Liver (tissue), 3 donors: ENCODE measurements around the gene EPB41L3.

ENCODE experiments used
- FOXA1 ChIP-seq: IDR thresholded peaks from 2 replicates; pipeline ENCODE4 v1.6.1; 2016; ENCODE audit warnings: antibody characterized with exemption
- GABPA ChIP-seq, 2 donors: IDR thresholded peaks in 1 of 2; conservative IDR thresholded peaks in 1 of 2; 2 replicates each; pipeline ENCODE4 v1.6.1; 2016; ENCODE audit warnings: antibody characterized with exemption in 2 of 2, mild to moderate bottlenecking in 1 of 2, moderate library complexity in 1 of 2
- JUND ChIP-seq, 2 donors: IDR thresholded peaks; 2 replicates each; pipeline ENCODE4 v1.6.1; 2016; ENCODE audit warnings: antibody characterized with exemption in 2 of 2
- RAD21 ChIP-seq, 2 donors: IDR thresholded peaks; 2 replicates each; pipeline ENCODE4 v1.6.1; 2016; ENCODE audit warnings: antibody characterized with exemption in 2 of 2, mild to moderate bottlenecking in 2 of 2
- TAF1 ChIP-seq: conservative IDR thresholded peaks from 2 replicates; pipeline ENCODE4 v1.6.1; 2016; ENCODE audit warnings: antibody characterized with exemption, mild to moderate bottlenecking
- ZBTB33 ChIP-seq: IDR thresholded peaks from 2 replicates; pipeline ENCODE4 v1.6.1; 2016; ENCODE audit warnings: antibody characterized with exemption
- TF ChIP-seq, protein P1 (sequence below): fragments of 150-350 bp; IDR thresholded peaks from 2 replicates; pipeline ENCODE4 v1.5.1; 2017; ENCODE audit warnings: improper control_type of control experiment, low read depth, low read length; ENCODE audit not compliant: missing input control
- TF ChIP-seq, protein P2 (sequence below): IDR thresholded peaks from 2 replicates; pipeline ENCODE4 v1.6.1; 2016; ENCODE audit warnings: antibody characterized with exemption
- TF ChIP-seq, protein P3 (sequence below): IDR thresholded peaks from 2 replicates; pipeline ENCODE4 v1.6.1; 2016; ENCODE audit warnings: antibody characterized with exemption
- donor health status: healthy.
- donor health status: healthy.

DNA sequence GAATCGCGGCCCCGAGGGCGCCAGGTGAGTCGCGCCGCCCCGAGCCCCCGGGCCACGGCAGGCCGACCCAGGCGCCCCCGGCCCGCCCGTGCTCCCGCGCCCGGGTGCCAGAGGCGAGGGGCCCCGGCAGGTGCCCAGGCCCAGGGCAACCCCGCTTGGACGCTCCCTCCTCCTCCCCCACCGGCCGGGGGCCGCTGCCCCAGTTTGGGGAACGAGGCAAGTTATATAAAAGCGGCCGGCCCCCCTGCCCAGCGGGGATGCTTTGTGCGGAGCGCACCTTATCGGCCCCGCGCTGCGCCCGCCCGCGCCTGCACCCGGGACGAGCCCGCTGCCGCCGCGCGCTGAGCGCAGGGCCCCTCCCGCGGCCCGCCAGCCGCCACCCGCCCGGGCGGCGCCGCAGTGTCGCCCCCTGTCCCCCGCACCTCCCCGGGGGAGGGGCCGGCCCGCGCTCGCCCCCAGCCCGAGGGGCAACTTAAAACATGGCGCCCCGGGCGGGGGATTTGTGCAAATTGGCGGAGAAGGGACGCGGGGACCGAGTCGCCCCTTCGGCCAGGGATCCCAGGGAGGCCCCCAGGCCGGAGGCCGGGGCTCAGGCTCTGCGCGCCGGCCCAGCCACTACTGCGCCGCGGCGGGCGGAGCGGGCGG lies 639 bp downstream of the EPB41L3 start:
- TF ChIP-seq, protein P1, sequence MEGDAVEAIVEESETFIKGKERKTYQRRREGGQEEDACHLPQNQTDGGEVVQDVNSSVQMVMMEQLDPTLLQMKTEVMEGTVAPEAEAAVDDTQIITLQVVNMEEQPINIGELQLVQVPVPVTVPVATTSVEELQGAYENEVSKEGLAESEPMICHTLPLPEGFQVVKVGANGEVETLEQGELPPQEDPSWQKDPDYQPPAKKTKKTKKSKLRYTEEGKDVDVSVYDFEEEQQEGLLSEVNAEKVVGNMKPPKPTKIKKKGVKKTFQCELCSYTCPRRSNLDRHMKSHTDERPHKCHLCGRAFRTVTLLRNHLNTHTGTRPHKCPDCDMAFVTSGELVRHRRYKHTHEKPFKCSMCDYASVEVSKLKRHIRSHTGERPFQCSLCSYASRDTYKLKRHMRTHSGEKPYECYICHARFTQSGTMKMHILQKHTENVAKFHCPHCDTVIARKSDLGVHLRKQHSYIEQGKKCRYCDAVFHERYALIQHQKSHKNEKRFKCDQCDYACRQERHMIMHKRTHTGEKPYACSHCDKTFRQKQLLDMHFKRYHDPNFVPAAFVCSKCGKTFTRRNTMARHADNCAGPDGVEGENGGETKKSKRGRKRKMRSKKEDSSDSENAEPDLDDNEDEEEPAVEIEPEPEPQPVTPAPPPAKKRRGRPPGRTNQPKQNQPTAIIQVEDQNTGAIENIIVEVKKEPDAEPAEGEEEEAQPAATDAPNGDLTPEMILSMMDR: no peak
- no peak for TF ChIP-seq JUND (IDR thresholded peaks at IDR 0.05)
- no peak for TF ChIP-seq GABPA (IDR thresholded peaks at IDR 0.05 in 1 of 2, conservative IDR thresholded peaks at IDR 0.05 in 1 of 2)
- TF ChIP-seq, protein P2, sequence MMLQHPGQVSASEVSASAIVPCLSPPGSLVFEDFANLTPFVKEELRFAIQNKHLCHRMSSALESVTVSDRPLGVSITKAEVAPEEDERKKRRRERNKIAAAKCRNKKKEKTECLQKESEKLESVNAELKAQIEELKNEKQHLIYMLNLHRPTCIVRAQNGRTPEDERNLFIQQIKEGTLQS: no peak
- TF ChIP-seq, protein P3, sequence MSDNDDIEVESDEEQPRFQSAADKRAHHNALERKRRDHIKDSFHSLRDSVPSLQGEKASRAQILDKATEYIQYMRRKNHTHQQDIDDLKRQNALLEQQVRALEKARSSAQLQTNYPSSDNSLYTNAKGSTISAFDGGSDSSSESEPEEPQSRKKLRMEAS: no peak
- no peak for TF ChIP-seq TAF1
- no peak for TF ChIP-seq FOXA1
- no peak for TF ChIP-seq ZBTB33
- TF ChIP-seq RAD21 (IDR thresholded peaks at IDR 0.05): no peak
